ENCODE results near the gene PHPT1.

GRCh38 chr9:136850866-136851775 is 1.9 kb downstream of the PHPT1 start:
- TF ChIP-seq CTCF (IDR thresholded peaks at IDR 0.05) = no peak
- TF ChIP-seq POLR2A (IDR thresholded peaks at IDR 0.05) = no peak
